Muscle layer of colon (tissue), 2 donors: Measurements from ENCODE around the gene VANGL1.
A peak's percentile ranks its signal among the peaks of the same experiment; 100 is the strongest.

Experiments
- H3K27ac ChIP-seq: one replicate; pipeline ENCODE4 v1.7.0; 2013; ENCODE audit warnings: low read depth, mild to moderate bottlenecking, low read length, moderate library complexity
- H3K27me3 ChIP-seq, 2 donors: one replicate each; pipeline ENCODE4 v1.7.0; 2013; ENCODE audit warnings: low read length in 2 of 2, mild to moderate bottlenecking in 2 of 2; ENCODE audit not compliant: insufficient read depth in 2 of 2, control insufficient read depth in 1 of 2
- H3K36me3 ChIP-seq: one replicate; pipeline ENCODE4 v1.7.0; 2013; ENCODE audit warnings: mild to moderate bottlenecking, low read length; ENCODE audit not compliant: insufficient read depth
- H3K4me1 ChIP-seq: one replicate; pipeline ENCODE4 v1.7.0; 2013; ENCODE audit warnings: mild to moderate bottlenecking, low read length; ENCODE audit not compliant: insufficient read depth
- H3K4me3 ChIP-seq, 2 donors: one replicate each; pipeline ENCODE4 v1.7.0; 2013; ENCODE audit warnings: low read length in 2 of 2, low read depth in 1 of 2, mild to moderate bottlenecking in 1 of 2, moderate library complexity in 1 of 2
- H3K9ac ChIP-seq: one replicate; pipeline ENCODE4 v1.7.0; 2013; ENCODE audit warnings: low read length
- H3K9me3 ChIP-seq: one replicate; pipeline ENCODE4 v1.7.0; 2013; ENCODE audit warnings: mild to moderate bottlenecking, low read length
- donor health status: abdominal sarcoma.
- donor health status: Adenocarcinoma of cecum.

VANGL1 gene

GRCh38 chr1:115670476-115671175, 28.9 kb downstream of the VANGL1 start:
- Histone ChIP-seq H3K27me3 (no peaks in the 10 kb centered on the region), H3K4me1 (peaks cover 76% of the 10 kb centered on the region), H3K27ac (peak overlapping the region; percentile 61), H3K9ac (no peak overlapping the region), H3K36me3 (peaks cover 2% of the 10 kb centered on the region), H3K4me3 (no peak overlapping the region), H3K9me3 (no peaks in the 10 kb centered on the region)

GRCh38 chr1:115671176-115671934, 29.6 kb downstream of the VANGL1 start:
- peaks cover 80% of the 10 kb centered on the region for H3K4me1 ChIP-seq
- no peaks in the 10 kb centered on the region for H3K27me3 ChIP-seq
- H3K9me3 ChIP-seq, result no peaks in the 10 kb centered on the region
- no peak overlapping the region for H3K4me3 ChIP-seq
- peak overlapping the region; percentile 61 for H3K27ac ChIP-seq
- H3K36me3 ChIP-seq, result no peaks in the 10 kb centered on the region
- H3K9ac ChIP-seq, result no peak overlapping the region

GRCh38 chr1:115672224-115673009, 30.6 kb downstream of the VANGL1 start:
- Histone ChIP-seq H3K27ac (no peak overlapping the region), H3K36me3 (no peaks in the 10 kb centered on the region), H3K9ac (no peak overlapping the region), H3K4me1 (peaks cover 81% of the 10 kb centered on the region), H3K4me3 (no peak overlapping the region), H3K9me3 (no peaks in the 10 kb centered on the region), H3K27me3 (no peaks in the 10 kb centered on the region)

- Histone ChIP-seq H3K4me3 (no peak overlapping the region), H3K9ac (no peak overlapping the region), H3K9me3 (no peaks in the 10 kb centered on the region), H3K4me1 (peaks cover 79% of the 10 kb centered on the region), H3K36me3 (no peaks in the 10 kb centered on the region), H3K27ac (no peak overlapping the region), H3K27me3 (no peaks in the 10 kb centered on the region)
Observed at GRCh38 chr1:115676498-115677181, 34.9 kb downstream of the VANGL1 start.

GRCh38 chr1:115677182-115677555, 35.4 kb downstream of the VANGL1 start:
- no peak overlapping the region for H3K4me3 ChIP-seq
- peaks cover 4% of the 10 kb centered on the region for H3K36me3 ChIP-seq
- no peaks in the 10 kb centered on the region for H3K27me3 ChIP-seq
- no peak overlapping the region for H3K9ac ChIP-seq
- H3K9me3 ChIP-seq, result no peaks in the 10 kb centered on the region
- H3K4me1 ChIP-seq, result peaks cover 73% of the 10 kb centered on the region
- H3K27ac ChIP-seq, result peak overlapping the region; percentile 22

GRCh38 chr1:115677565-115677964, 35.8 kb downstream of the VANGL1 start:
- peaks cover 69% of the 10 kb centered on the region for H3K4me1 ChIP-seq
- no peak overlapping the region for H3K4me3 ChIP-seq
- no peaks in the 10 kb centered on the region for H3K9me3 ChIP-seq
- H3K9ac ChIP-seq, result no peak overlapping the region
- H3K36me3 ChIP-seq, result peaks cover 8% of the 10 kb centered on the region
- H3K27me3 ChIP-seq, result no peaks in the 10 kb centered on the region
- peak overlapping the region; percentile 22 for H3K27ac ChIP-seq

- H3K4me1 ChIP-seq, result peaks cover 64% of the 10 kb centered on the region
- H3K27me3 ChIP-seq, result no peaks in the 10 kb centered on the region
- no peaks in the 10 kb centered on the region for H3K9me3 ChIP-seq
- H3K9ac ChIP-seq, result no peak overlapping the region
- H3K27ac ChIP-seq, result peak overlapping the region; percentile 64
- H3K4me3 ChIP-seq, result no peak overlapping the region
- peaks cover 12% of the 10 kb centered on the region for H3K36me3 ChIP-seq
Observed at GRCh38 chr1:115678141-115678540, 36.4 kb downstream of the VANGL1 start.

GRCh38 chr1:115679141-115679611, 37.4 kb downstream of the VANGL1 start:
- Histone ChIP-seq H3K27me3 (no peaks in the 10 kb centered on the region), H3K36me3 (peaks cover 19% of the 10 kb centered on the region), H3K4me1 (peaks cover 54% of the 10 kb centered on the region), H3K4me3 (no peak overlapping the region), H3K9me3 (no peaks in the 10 kb centered on the region), H3K27ac (peak overlapping the region; percentile 64), H3K9ac (no peak overlapping the region)

- no peaks in the 10 kb centered on the region for H3K27me3 ChIP-seq
- H3K9ac ChIP-seq, result no peak overlapping the region
- peaks cover 50% of the 10 kb centered on the region for H3K4me1 ChIP-seq
- H3K4me3 ChIP-seq, result no peak overlapping the region
- H3K9me3 ChIP-seq, result no peaks in the 10 kb centered on the region
- no peak overlapping the region for H3K27ac ChIP-seq
- H3K36me3 ChIP-seq, result peaks cover 34% of the 10 kb centered on the region
Observed at GRCh38 chr1:115680730-115681111, 39.0 kb downstream of the VANGL1 start.

GRCh38 chr1:115682792-115683191, 41.0 kb downstream of the VANGL1 start:
- H3K9me3 ChIP-seq, result no peaks in the 10 kb centered on the region
- H3K36me3 ChIP-seq, result peaks cover 37% of the 10 kb centered on the region
- H3K27me3 ChIP-seq, result no peaks in the 10 kb centered on the region
- peaks cover 31% of the 10 kb centered on the region for H3K4me1 ChIP-seq
- no peak overlapping the region for H3K4me3 ChIP-seq
- no peak overlapping the region for H3K27ac ChIP-seq
- H3K9ac ChIP-seq, result no peak overlapping the region
